Amygdala (tissue), 56 donors: Measurements from ENCODE around the gene KCNT1.

Source experiments
- DNase-seq, 56 donors: peaks; one replicate each; lab custom pipeline; 2025; lab: John Stamatoyannopoulos, UW

Gene KCNT1

GRCh38 chr9:135774794-135775525, 73.0 kb downstream of the KCNT1 start:
- no peak for DNase-seq

GRCh38 chr9:135775911-135776310, 73.9 kb downstream of the KCNT1 start:
- DNase-seq: no peak

GRCh38 chr9:135776893-135777622, 75.1 kb downstream of the KCNT1 start:
- DNase-seq: no peak

GRCh38 chr9:135777623-135778177, 75.7 kb downstream of the KCNT1 start:
- DNase-seq: no peak

GRCh38 chr9:135778421-135778820, 76.4 kb downstream of the KCNT1 start:
- no peak for DNase-seq

- DNase-seq: no peak
Measured at GRCh38 chr9:135779571-135779970, 77.6 kb downstream of the KCNT1 start.

- no peak for DNase-seq
Measured at GRCh38 chr9:135780086-135780485, 78.1 kb downstream of the KCNT1 start.

- DNase-seq: no peak
Measured at GRCh38 chr9:135780626-135781025, 78.6 kb downstream of the KCNT1 start.

GRCh38 chr9:135782946-135783345, 81.0 kb downstream of the KCNT1 start:
- no peak for DNase-seq

GRCh38 chr9:135783540-135784245, 81.7 kb downstream of the KCNT1 start:
- no peak for DNase-seq

- no peak for DNase-seq
Measured at GRCh38 chr9:135785013-135785575, 83.1 kb downstream of the KCNT1 start.

GRCh38 chr9:135786146-135786690, 84.2 kb downstream of the KCNT1 start:
- DNase-seq: no peak

- DNase-seq: no peak
Measured at GRCh38 chr9:135787317-135787716, 85.3 kb downstream of the KCNT1 start.

GRCh38 chr9:135787776-135788575, 86.0 kb downstream of the KCNT1 start:
- DNase-seq: no peak

GRCh38 chr9:135788576-135789300, 86.8 kb downstream of the KCNT1 start:
- no peak for DNase-seq

GRCh38 chr9:135789838-135790291, 87.9 kb downstream of the KCNT1 start:
- no peak for DNase-seq

- no peak for DNase-seq
Measured at GRCh38 chr9:135790356-135790755, 88.4 kb downstream of the KCNT1 start.

GRCh38 chr9:135790850-135791249, 88.9 kb downstream of the KCNT1 start:
- DNase-seq: no peak
